GM12878 (cell line): ENCODE measurements around the gene TUBA8. TPM values are rescaled to one million over a fixed set of nuclear protein-coding genes. Genes with fewer than 3 reads are reported as not detected.
A peak's percentile ranks its signal among the peaks of the same experiment; 100 is the strongest.

Source experiments
- ATAC-seq: fragments of 200-7000 bp; cut with Tn5 transposase; 3 replicates; pipeline ENCODE4 v1.9.1; 2020; ENCODE audit warnings: mild to moderate bottlenecking, moderate library complexity
- BruUV-seq: library from RNA; stranded (reverse); fragments of 400-500 nt; replicated peaks from 2 replicates; lab custom pipeline; 2021; lab: Mats Ljungman, UMichigan
- CTCF ChIA-PET: fragments of 300-600 bp; sonication (Branson Sonifier 250); formaldehyde crosslinking; extraction: SDS; loops from one replicate; lab custom pipeline; 2021; ENCODE audit warnings: inconsistent platforms; lab: Yijun Ruan, JAX
- POLR2A ChIA-PET: fragments of 350-600 bp; formaldehyde crosslinking; extraction: SDS; loops from one replicate; lab custom pipeline; 2021; ENCODE audit warnings: inconsistent platforms; lab: Charles Lee
- RAD21 ChIA-PET: fragments of 300-600 bp; sonication (Branson Sonifier 250); formaldehyde crosslinking; loops from one replicate; lab custom pipeline; 2023; ENCODE audit warnings: antibody characterized with exemption; ENCODE audit not compliant: unreplicated experiment; lab: Charles Lee
- SMC1A ChIA-PET: fragments of 300-600 bp; sonication (Branson Sonifier 250); formaldehyde crosslinking; loops from one replicate; lab custom pipeline; 2023; ENCODE audit not compliant: unreplicated experiment, uncharacterized antibody; lab: Charles Lee
- DNase-seq: peaks from one replicate; pipeline ENCODE4 v3.0.0-alpha.2; 2011; ENCODE audit warnings: low read depth, low spot score
- FAIRE-seq: peaks from 3 replicates; lab custom pipeline; 2011; peaks lifted over from hg19 to GRCh38; lab: Jason Lieb, UNC
- H2AFZ ChIP-seq: 2 replicates; pipeline ENCODE4 v1.6.0; 2011; ENCODE audit warnings: low read depth, low read length, control low read depth; ENCODE audit not compliant: control insufficient read depth
- H3K27ac ChIP-seq: 2 replicates; pipeline ENCODE4 v1.5.1; 2011; ENCODE audit warnings: control low read depth; ENCODE audit not compliant: control insufficient read depth, insufficient read depth
- H3K27me3 ChIP-seq, 2 experiments: replicated peaks in 1 of 2; 2 replicates each; pipeline versions ENCODE4 v1.6.0 to v1.6.1; 2011; ENCODE audit warnings: low read length in 1 of 2; ENCODE audit not compliant: control insufficient read depth in 2 of 2, insufficient read depth in 2 of 2
- H3K36me3 ChIP-seq, 2 experiments: 2 replicates each; pipeline ENCODE4 v1.5.1; 2011; ENCODE audit warnings: low read length in 1 of 2; ENCODE audit not compliant: control insufficient read depth in 2 of 2, insufficient read depth in 2 of 2
- H3K4me1 ChIP-seq: 2 replicates; pipeline ENCODE4 v1.6.1; 2011; ENCODE audit warnings: mild to moderate bottlenecking, low read length, moderate library complexity, mixed read lengths; ENCODE audit not compliant: control insufficient read depth, insufficient read depth
- H3K4me2 ChIP-seq: 2 replicates; pipeline ENCODE4 v1.6.0; 2011; ENCODE audit warnings: control low read depth; ENCODE audit not compliant: control insufficient read depth, insufficient read depth
- H3K4me3 ChIP-seq: fragments of 200-600 bp; sonication (generic); 2 replicates; pipeline ENCODE4 v1.5.1; 2016
- H3K79me2 ChIP-seq: 2 replicates; pipeline ENCODE4 v1.6.0; 2011; ENCODE audit warnings: low read length; ENCODE audit not compliant: control insufficient read depth, insufficient read depth
- H3K9ac ChIP-seq: 2 replicates; pipeline ENCODE4 v1.8.0; 2011; ENCODE audit warnings: low read length, control low read depth, mixed read lengths; ENCODE audit not compliant: control insufficient read depth, insufficient read depth
- H3K9me3 ChIP-seq: replicated peaks from 3 replicates; pipeline ENCODE4 v1.5.1; 2011; ENCODE audit warnings: mild to moderate bottlenecking, low read length; ENCODE audit not compliant: control insufficient read depth, insufficient read depth
- H4K20me1 ChIP-seq: 2 replicates; pipeline ENCODE4 v1.6.0; 2011; ENCODE audit not compliant: control insufficient read depth, insufficient read depth
- ATF7 ChIP-seq: fragments of 450-650 bp; IDR thresholded peaks from 2 replicates; pipeline ENCODE4 v1.6.1; 2016; ENCODE audit warnings: low read depth, mild to moderate bottlenecking
- IRF4 ChIP-seq: IDR thresholded peaks from 2 replicates; pipeline ENCODE4 v1.6.1; 2011; ENCODE audit warnings: low read depth, low read length
- LARP7 ChIP-seq: fragments of 450-650 bp; IDR thresholded peaks from 2 replicates; pipeline ENCODE4 v1.6.1; 2017; ENCODE audit warnings: mild to moderate bottlenecking
- NFYB ChIP-seq: IDR thresholded peaks from 2 replicates; pipeline ENCODE4 v1.6.1; 2011; ENCODE audit warnings: low read depth, mild to moderate bottlenecking, low read length, improper control_type of control experiment, moderate library complexity; ENCODE audit not compliant: insufficient read depth
- SRF ChIP-seq, 2 experiments: IDR thresholded peaks; 2 replicates each; pipeline ENCODE4 v1.6.1; 2011; ENCODE audit warnings: low read depth in 2 of 2, low read length in 2 of 2, mild to moderate bottlenecking in 1 of 2, moderate library complexity in 1 of 2
- ZNF622 ChIP-seq: fragments of 450-650 bp; IDR thresholded peaks from 2 replicates; pipeline ENCODE4 v1.6.1; 2017; ENCODE audit warnings: mild to moderate bottlenecking, inconsistent platforms
- WGBS: methylation state at CpG from one replicate; pipeline ENCODE4 v1.1.6; 2016; ENCODE audit warnings: low lambda C conversion rate; ENCODE audit not compliant: insufficient replicate concordance, insufficient coverage; ENCODE audit errors: missing lambda C conversion rate; 5-methylcytosine and 5-hydroxymethylcytosine counted together
- in situ Hi-C: fragments of 300-500 bp; cut with MboI; formaldehyde crosslinking; loops from 9 replicates; pipeline ENCODE4 v1.14.3; 2018; ENCODE audit warnings: mixed read lengths
- intact Hi-C: fragments of 100-400 bp; cut with micrococcal nuclease; formaldehyde crosslinking; loops from one replicate; pipeline ENCODE4 v1.14.2; 2022; ENCODE audit not compliant: unreplicated experiment
- polyA plus RNA-seq, 11 experiments: library from polyadenylated mRNA; depleted of rRNA in 4 of 11; unstranded in 6 of 11; stranded (reverse) in 5 of 11; fragments of >200 nt; fragmentation: Nextera tagmentation in 4 of 11; fragmentation: Illumina TruSeq in 1 of 11; extraction: Ambion mirVana in 4 of 11; extraction: Trizol in 1 of 11; gene quantifications; 1 replicate in 1 of 11; 2 replicates in 10 of 11; pipeline versions ENCODE4 v1.2.1 to v1.2.3, GENCODE V29; 2011 to 2016; ENCODE audit warnings: inconsistent platforms in 2 of 11, missing spikeins in 2 of 11, low read depth in 1 of 11
- total RNA-seq, 4 experiments: library from RNA; depleted of rRNA in 3 of 4; stranded (reverse); fragments of >200 nt in 3 of 4; fragmentation: Illumina TruSeq in 1 of 4; extraction: Trizol in 1 of 4; gene quantifications; 2 replicates each; pipeline versions ENCODE4 v1.2.1 to v1.2.3, GENCODE V29; 2013 to 2021

TUBA8 gene
- total and polyA plus RNA-seq, 10 of the 15 experiments (the other 5 are each of a cell fraction or from before 2014, with no cell fraction given), result 2.2 to 30.3 (median 21.0) TPM

DNA sequence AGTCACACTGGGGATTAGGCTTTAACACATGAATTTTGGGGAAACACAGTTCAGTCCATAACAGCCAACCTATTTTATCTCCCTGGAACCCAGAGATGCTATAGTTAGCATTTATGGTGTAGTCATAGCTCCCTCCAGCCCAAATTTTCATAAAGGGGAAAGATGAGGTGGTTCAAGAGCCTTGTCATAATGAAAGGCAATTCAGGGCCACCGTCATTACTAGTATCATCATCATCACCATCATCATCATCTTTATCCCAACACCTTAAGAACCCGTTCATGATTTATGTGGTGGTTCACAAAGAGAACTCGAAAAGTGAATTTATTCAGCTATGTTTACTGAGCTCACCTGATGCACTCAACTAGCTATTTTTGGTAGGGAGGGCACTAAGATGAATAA is 2.4 kb upstream of the TUBA8 start:
- Histone ChIP-seq H3K4me1 (peaks cover 44% of the 10 kb centered on the region), H3K27ac (peak overlapping the region; percentile 91; the same call in 1 of the 2 replicates), H2AFZ (no peak overlapping the region), H3K9me3 (peaks cover 28% of the 10 kb centered on the region), H3K4me2 (no peak overlapping the region), H3K9ac (no peak overlapping the region), H3K36me3 (no peaks in the 10 kb centered on the region), H3K4me3 (no peak overlapping the region), H4K20me1 (no peaks in the 10 kb centered on the region), H3K79me2 (peaks cover 29% of the 10 kb centered on the region), H3K27me3 (no peaks in the 10 kb centered on the region; a peak in 1 of 4 replicates)
- CTCF ChIA-PET, result interaction anchor here (1.9 kb wide), 1 partner anchor 32 kb away, joined by 8 read pairs; no protein-coding TSS in a partner anchor
- RAD21 ChIA-PET, result interaction anchor here (5.0 kb wide), 1 partner anchor 32 kb away, joined by 21 read pairs; no protein-coding TSS in a partner anchor
- no peak for DNase-seq
- intact Hi-C loops (loop anchor here (10.0 kb wide), 1 partner anchor 133 kb away; no protein-coding TSS in a partner anchor), in situ Hi-C loops (no loop called here)
- BruUV-seq, result no TSS peak
- POLR2A ChIA-PET, result no interaction called here
- WGBS, result 60% methylated on average over 3 of the region's 3 CpGs
- no peak for ATAC-seq
- TF ChIP-seq ZNF622 (no peak), ATF7 (no peak), NFYB (no peak), IRF4 (no peak), SRF (IDR thresholded peaks at IDR 0.05; ENCODE audit: low read depth in 2 of 2, low read length in 2 of 2) (no peak), LARP7 (no peak)
- SMC1A ChIA-PET, result no interaction called here
- FAIRE-seq, result no peak
